ENCODE measurements around the gene POLL. TPM values are rescaled to one million over a fixed set of nuclear protein-coding genes. Genes with fewer than 3 reads are reported as not detected.
"Not testable (repeated sequence)": the region's sequence is repeated elsewhere in the genome, so short reads cannot be mapped to it uniquely, and the experiment has no call there.

The POLL gene
- total RNA-seq, 1 donor: 8.2 TPM

DNA sequence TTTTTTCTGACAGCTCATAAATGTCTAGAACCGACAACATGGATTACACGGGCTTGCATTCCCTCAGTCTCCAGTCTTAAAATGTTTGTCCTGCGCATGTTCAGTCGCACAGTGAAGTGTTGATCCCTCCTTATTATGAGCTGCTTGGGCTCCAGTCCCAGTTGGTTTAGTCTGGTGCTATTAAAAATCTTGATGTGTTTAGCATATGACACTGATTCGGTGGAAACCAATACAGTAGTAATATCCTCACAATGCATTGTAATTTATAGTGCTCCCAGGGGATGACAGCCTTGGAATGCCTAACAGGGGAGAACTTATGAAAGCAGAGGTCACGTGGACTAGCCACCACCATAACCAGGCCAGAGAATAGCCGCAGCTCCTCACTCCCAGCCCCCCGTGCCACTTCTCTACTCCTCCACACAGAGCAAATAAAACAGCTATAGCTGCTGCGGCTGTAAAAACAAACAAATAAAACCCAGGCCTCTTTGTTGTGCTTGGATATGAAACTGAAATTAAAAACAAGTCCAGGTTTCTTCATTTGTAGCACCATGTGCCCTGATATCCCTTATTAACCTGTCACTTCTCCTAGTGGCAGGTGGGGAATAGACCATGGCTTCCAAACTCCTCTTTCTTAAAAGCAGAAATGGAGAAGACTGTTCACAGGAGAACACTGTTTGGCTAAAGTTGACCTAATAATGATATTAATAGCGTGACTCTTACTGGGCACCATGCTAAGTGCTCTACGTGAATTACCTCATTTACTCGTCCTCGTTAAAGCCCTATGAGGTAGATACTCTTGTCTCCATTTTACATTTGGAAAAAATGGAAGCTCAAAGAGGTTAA lies 7.8 kb upstream of the POLL start:
- peak; percentile 90 for DNase-seq (ENCODE audit: low read depth)
- TF ChIP-seq, protein P1, sequence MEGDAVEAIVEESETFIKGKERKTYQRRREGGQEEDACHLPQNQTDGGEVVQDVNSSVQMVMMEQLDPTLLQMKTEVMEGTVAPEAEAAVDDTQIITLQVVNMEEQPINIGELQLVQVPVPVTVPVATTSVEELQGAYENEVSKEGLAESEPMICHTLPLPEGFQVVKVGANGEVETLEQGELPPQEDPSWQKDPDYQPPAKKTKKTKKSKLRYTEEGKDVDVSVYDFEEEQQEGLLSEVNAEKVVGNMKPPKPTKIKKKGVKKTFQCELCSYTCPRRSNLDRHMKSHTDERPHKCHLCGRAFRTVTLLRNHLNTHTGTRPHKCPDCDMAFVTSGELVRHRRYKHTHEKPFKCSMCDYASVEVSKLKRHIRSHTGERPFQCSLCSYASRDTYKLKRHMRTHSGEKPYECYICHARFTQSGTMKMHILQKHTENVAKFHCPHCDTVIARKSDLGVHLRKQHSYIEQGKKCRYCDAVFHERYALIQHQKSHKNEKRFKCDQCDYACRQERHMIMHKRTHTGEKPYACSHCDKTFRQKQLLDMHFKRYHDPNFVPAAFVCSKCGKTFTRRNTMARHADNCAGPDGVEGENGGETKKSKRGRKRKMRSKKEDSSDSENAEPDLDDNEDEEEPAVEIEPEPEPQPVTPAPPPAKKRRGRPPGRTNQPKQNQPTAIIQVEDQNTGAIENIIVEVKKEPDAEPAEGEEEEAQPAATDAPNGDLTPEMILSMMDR (IDR thresholded peaks at IDR 0.05; ENCODE audit: insufficient read depth, low read depth, low read length): no peak
- H3K4me3 ChIP-seq (ENCODE audit: low read depth, low read length): no peak overlapping the region

DNA sequence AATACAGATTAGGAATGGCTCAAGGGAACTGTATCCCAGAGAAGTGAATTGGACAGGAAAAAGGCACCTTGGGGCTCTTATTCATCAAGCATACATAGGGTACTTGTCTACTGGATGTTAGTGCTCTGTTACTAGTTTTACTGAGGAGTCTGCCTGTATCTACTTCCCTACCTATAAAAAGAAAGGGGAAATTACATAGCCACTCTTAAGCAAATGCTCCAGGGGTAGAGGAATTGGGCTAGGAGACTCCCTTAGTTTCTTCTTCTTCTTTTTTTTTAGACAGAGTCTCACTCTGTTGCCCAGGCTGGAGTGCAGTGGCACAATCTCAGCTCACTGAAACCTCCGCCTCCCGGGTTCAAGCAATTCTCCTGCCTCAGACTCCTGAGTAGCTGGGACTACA lies 5.3 kb upstream of the POLL start:
- not testable (repeated sequence) for DNase-seq (ENCODE audit: low read depth); H3K4me3 ChIP-seq (ENCODE audit: low read depth, low read length)

DNA sequence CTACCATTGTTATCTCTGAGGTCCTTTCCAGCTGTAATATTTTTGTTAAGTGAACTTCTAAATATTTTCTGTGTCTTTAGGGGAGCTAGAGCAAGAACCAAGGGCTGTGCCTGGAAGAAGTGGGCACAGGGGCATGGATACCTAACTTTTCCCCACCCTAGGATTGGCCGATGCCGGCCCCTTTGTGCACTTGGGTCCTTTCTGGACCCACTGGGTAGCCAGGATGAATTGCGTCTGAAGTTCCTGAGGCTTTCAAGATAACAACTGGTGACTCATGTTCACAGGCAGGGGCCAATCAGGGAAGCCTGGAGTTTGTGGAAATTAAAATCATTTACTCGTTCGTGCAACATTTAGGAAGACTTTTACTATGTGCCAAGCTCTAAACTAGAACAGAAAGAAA lies 822 bp upstream of the POLL start:
- peak; percentile 64 for DNase-seq (ENCODE audit: low read depth)
- peak overlapping the region; percentile 89 for H3K4me3 ChIP-seq (ENCODE audit: low read depth, low read length)
- TF ChIP-seq, protein P1 (IDR thresholded peaks at IDR 0.05; ENCODE audit: insufficient read depth, low read depth, low read length): no peak

DNA sequence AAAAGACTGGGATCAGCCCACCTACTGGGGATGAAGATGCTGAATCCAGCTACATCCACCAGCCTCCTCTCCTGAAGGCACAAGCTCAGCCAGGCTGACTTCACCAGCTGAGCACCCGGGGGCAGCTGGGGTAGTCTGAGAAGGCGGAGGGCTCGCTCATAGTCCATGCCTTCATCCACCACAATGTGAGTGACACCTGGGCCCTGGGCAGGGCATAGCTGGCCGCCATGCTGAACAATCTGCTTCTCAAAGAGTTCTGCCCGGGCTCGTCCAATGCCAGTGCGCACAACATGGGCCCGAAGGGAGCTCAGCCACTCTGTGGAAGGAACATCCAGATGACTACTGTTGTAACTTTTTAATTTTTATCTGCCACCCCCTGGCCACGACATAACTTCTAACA lies 2.2 kb downstream of the POLL start:
- H3K4me3 ChIP-seq (ENCODE audit: low read depth, low read length): no peak overlapping the region
- no peak for DNase-seq (ENCODE audit: low read depth)
- TF ChIP-seq, protein P1 (IDR thresholded peaks at IDR 0.05; ENCODE audit: insufficient read depth, low read depth, low read length): no peak

DNA sequence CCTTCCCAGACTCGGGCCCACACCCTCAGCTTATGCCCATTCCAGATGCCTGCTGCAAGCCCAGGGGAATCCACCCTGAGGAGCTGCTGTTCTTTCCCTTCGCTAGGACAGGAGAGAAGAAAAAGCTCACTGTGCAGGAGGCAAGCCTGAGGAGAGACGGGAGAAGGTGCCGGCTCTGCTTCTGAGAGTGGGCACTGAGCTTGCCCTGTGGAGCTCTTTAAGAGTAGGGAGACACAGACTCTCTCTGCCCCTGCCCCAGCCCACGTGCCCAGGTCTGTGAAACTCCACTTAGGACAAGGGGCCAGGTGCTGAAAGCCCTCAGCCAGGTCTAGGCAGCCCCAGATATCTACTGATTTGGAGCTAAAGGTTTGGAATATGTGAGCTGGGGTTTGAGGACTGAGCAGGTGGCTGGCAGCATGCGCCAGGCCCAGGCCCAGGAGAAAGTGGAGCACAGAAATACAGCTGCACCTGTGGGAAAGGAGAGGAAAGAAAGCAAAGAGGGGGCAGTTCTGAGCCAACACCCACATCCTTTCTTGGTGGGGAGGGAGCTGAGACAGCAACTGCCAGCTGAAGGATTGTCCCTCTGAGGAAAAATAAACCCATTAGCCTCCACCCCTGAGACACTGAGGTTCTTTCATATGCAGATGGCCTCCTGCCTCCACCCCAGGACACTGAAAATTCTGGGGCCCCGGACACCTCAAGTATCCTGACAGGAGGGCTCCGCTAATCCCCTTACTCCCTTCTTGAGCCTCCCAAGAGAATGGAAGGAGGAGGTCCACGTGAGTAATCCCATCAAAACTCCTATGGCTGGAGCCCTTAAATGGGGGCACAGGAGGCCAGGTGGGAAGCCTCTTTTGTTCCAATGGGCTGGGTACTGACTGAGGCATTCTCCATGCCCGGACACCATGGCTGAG lies 7.3 kb downstream of the POLL start:
- TF ChIP-seq, protein P1 (IDR thresholded peaks at IDR 0.05; ENCODE audit: insufficient read depth, low read depth, low read length): no peak
- no peak for DNase-seq (ENCODE audit: low read depth)
- no peak overlapping the region for H3K4me3 ChIP-seq (ENCODE audit: low read depth, low read length)

DNA sequence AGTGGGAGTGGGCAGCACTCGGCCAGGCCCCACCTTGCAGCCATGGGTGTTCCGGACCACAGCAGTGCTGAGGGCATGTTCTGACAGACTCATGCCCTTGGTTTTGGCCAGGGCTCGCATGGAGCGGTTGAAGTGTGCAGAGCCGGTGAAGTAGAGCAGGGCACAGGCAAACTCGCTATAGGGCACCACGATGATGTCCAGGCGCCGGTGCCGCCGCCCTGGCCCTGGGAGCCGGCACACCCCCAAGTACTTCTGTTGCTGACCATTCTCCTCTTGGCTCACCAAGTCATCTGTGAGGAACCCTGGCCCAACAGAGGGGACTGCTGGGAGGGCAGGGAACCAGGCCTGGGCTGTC lies 8.6 kb downstream of the POLL start:
- no peak overlapping the region for H3K4me3 ChIP-seq (ENCODE audit: low read depth, low read length)
- TF ChIP-seq, protein P1 (IDR thresholded peaks at IDR 0.05; ENCODE audit: insufficient read depth, low read depth, low read length): no peak
- DNase-seq (ENCODE audit: low read depth): no peak
